Prostate gland (tissue), 2 donors: ENCODE measurements around the gene SLC9A6. TPM values are rescaled to one million over a fixed set of nuclear protein-coding genes. Genes with fewer than 3 reads are reported as not detected.

ENCODE experiments used
- DNase-seq: peaks from one replicate; pipeline ENCODE4 v3.0.0-alpha.2; 2019; ENCODE audit warnings: low spot score
- H3K27ac ChIP-seq, 2 donors: fragments of 200-600 bp; sonication (generic); 2 replicates each; pipeline ENCODE4 v1.5.1; 2017 to 2019
- H3K27me3 ChIP-seq: fragments of 200-600 bp; sonication (generic); replicated peaks from 2 replicates; pipeline ENCODE4 v1.5.1; 2019; ENCODE audit not compliant: insufficient read depth
- H3K36me3 ChIP-seq, 2 donors: fragments of 200-600 bp; sonication (generic); 1 replicate in 1 of 2; 2 replicates in 1 of 2; pipeline versions ENCODE4 v1.5.1 to v1.8.1; 2017 to 2019
- H3K4me1 ChIP-seq: fragments of 200-600 bp; sonication (generic); replicated peaks from 2 replicates; pipeline ENCODE4 v1.5.1; 2019
- H3K4me3 ChIP-seq, 2 donors: fragments of 200-600 bp; sonication (generic); 2 replicates each; pipeline ENCODE4 v1.5.1; 2017 to 2019
- H3K9me3 ChIP-seq: fragments of 200-600 bp; sonication (generic); 2 replicates; pipeline ENCODE4 v1.5.1; 2017
- CTCF ChIP-seq, 4 experiments: fragments of 200-600 bp in 2 of 4; fragments of 450-650 bp in 2 of 4; sonication (generic) in 2 of 4; IDR thresholded peaks; 1 replicate in 3 of 4; 2 replicates in 1 of 4; pipeline ENCODE4 v1.5.1; 2016 to 2019; ENCODE audit warnings: antibody characterized with exemption in 4 of 4, mild to moderate bottlenecking in 2 of 4, moderate library complexity in 2 of 4
- POLR2A ChIP-seq: fragments of 450-650 bp; IDR thresholded peaks from one replicate; pipeline ENCODE4 v1.6.1; 2016; ENCODE audit warnings: antibody characterized with exemption, mild to moderate bottlenecking
- POLR2AphosphoS5 ChIP-seq: sonication (generic); formaldehyde crosslinking; IDR thresholded peaks from one replicate; pipeline ENCODE4 v1.6.1; 2017; ENCODE audit warnings: antibody characterized with exemption
- WGBS: methylation state at CpG from one replicate; pipeline ENCODE4 v1.1.5; 2018; 5-methylcytosine and 5-hydroxymethylcytosine counted together
- intact Hi-C: fragments of 100-400 bp; cut with DNase I; formaldehyde crosslinking; loops from one replicate; pipeline ENCODE4 v1.14.2; 2022
- total RNA-seq, 2 donors: library from RNA; depleted of rRNA; stranded (reverse); fragments of >200 nt; gene quantifications; one replicate each; pipeline ENCODE4 v1.1.0, GENCODE V29; 2016

SLC9A6 gene
- total RNA-seq, 2 donors from 2014 or later = 7.4 to 14.5 TPM

DNA sequence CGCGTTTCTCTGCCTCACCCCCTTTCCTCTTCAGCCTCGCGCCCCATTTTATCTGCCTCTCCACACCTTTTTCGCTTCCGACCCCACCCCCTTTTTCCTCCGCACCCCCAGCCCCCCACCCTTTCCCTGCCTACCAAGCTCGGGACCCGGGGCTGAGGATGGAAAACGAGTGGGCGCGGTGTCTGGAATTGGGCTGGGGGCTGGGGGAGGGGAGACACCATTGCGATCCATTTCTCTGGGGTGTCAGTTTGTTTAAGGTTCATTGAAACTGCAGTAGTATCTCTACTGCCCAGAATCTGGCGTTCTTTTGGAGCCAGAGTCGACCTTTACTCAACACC, 707 bp downstream of the SLC9A6 start:
- Histone ChIP-seq H3K4me3 (peak overlapping the region; percentile 53 to 56), H3K27ac (peak overlapping the region; percentile 56 to 68), H3K4me1 (no peaks in the 10 kb centered on the region), H3K27me3 (no peaks in the 10 kb centered on the region), H3K36me3 (no peaks in the 10 kb centered on the region), H3K9me3 (no peaks in the 10 kb centered on the region)
- TF ChIP-seq POLR2AphosphoS5 (no peak), POLR2A (no peak), CTCF (IDR thresholded peaks at IDR 0.05) (no peak)
- no peak for DNase-seq
- intact Hi-C loops = loop anchor here (10.0 kb wide), 1 partner anchor 461 kb away; the partner anchor contains the start of gene INTS6L
- WGBS = 1% methylated on average over 15 of the region's 15 CpGs

GRCh38 chrX:135988245-135988644, 3.0 kb downstream of the SLC9A6 start:
- no peak for DNase-seq
- no peaks in the 10 kb centered on the region for H3K36me3 ChIP-seq
- intact Hi-C loops = loop anchor here (10.0 kb wide), 1 partner anchor 463 kb away; the partner anchor contains the start of gene INTS6L
- TF ChIP-seq POLR2A (no peak), POLR2AphosphoS5 (no peak), CTCF (IDR thresholded peaks at IDR 0.05) (no peak)
- H3K4me3 ChIP-seq = no peak overlapping the region
- no peaks in the 10 kb centered on the region for H3K27me3 ChIP-seq
- H3K4me1 ChIP-seq = no peaks in the 10 kb centered on the region
- H3K9me3 ChIP-seq = no peaks in the 10 kb centered on the region
- no peak overlapping the region for H3K27ac ChIP-seq
- 97% methylated on average over 4 of the region's 4 CpGs for WGBS

DNA sequence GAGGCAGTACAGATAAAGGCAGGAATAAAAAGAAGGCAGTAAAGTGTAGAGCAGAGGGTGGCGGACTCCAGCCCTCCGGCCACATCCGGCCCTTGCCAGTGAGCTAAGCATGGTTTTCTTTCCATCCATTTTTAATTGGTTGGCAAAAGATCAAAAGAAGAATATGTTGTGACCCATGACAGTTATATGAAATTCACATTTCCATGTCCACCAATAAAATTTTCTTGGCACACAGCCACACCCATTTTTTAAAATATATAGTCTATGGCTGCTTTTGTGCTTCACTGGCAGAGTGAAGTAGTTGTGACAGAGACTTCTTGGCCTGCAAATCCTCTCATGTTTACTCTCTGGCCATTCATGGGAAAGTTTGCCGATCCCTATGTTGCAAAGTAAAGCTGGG, 29.8 kb downstream of the SLC9A6 start:
- Histone ChIP-seq H3K4me1 (no peaks in the 10 kb centered on the region), H3K27me3 (no peaks in the 10 kb centered on the region), H3K36me3 (no peaks in the 10 kb centered on the region), H3K27ac (no peak overlapping the region), H3K9me3 (no peaks in the 10 kb centered on the region), H3K4me3 (no peak overlapping the region)
- DNase-seq = no peak
- 61% methylated on average over 4 of the region's 4 CpGs for WGBS
- intact Hi-C loops = no loop called here
- no peak for TF ChIP-seq CTCF (IDR thresholded peaks at IDR 0.05)
- TF ChIP-seq POLR2AphosphoS5 = no peak
- TF ChIP-seq POLR2A = no peak

GRCh38 chrX:136016881-136017280, 31.6 kb downstream of the SLC9A6 start:
- intact Hi-C loops = no loop called here
- DNase-seq = no peak
- Histone ChIP-seq H3K4me3 (no peak overlapping the region), H3K36me3 (no peaks in the 10 kb centered on the region), H3K27me3 (no peaks in the 10 kb centered on the region), H3K27ac (no peak overlapping the region), H3K4me1 (no peaks in the 10 kb centered on the region), H3K9me3 (no peaks in the 10 kb centered on the region)
- 77% methylated on average over 2 of the region's 2 CpGs for WGBS
- TF ChIP-seq POLR2A = no peak
- no peak for TF ChIP-seq CTCF (IDR thresholded peaks at IDR 0.05)
- no peak for TF ChIP-seq POLR2AphosphoS5

GRCh38 chrX:136019226-136019625, 34.0 kb downstream of the SLC9A6 start:
- Histone ChIP-seq H3K27me3 (no peaks in the 10 kb centered on the region), H3K36me3 (no peaks in the 10 kb centered on the region), H3K27ac (no peak overlapping the region), H3K4me1 (no peaks in the 10 kb centered on the region), H3K4me3 (no peak overlapping the region), H3K9me3 (no peaks in the 10 kb centered on the region)
- WGBS = 89% methylated on average over 5 of the region's 5 CpGs
- TF ChIP-seq CTCF (IDR thresholded peaks at IDR 0.05) = no peak
- TF ChIP-seq POLR2A = no peak
- no peak for TF ChIP-seq POLR2AphosphoS5
- DNase-seq = no peak
- intact Hi-C loops = no loop called here
